HEK293 (cell line): Measurements from ENCODE around the gene SLC16A10.

ENCODE experiments used
- CTCF ChIA-PET: fragments of 350-600 bp; formaldehyde crosslinking; extraction: SDS; loops from one replicate; lab custom pipeline; 2021; ENCODE audit warnings: antibody characterized with exemption; lab: Yijun Ruan, JAX
- POLR2A ChIA-PET: fragments of 300-600 bp; formaldehyde crosslinking; extraction: SDS; loops from one replicate; lab custom pipeline; 2020; ENCODE audit warnings: antibody characterized with exemption, inconsistent platforms; lab: Yijun Ruan, JAX
- H3K27ac ChIP-seq: fragments of 200-500 bp; sonication (Bioruptor generic); 2 replicates; pipeline ENCODE4 v1.5.1; 2014; ENCODE audit warnings: low read depth, low read length, control low read depth, inconsistent platforms; ENCODE audit errors: extremely low read depth
- H3K36me3 ChIP-seq, 2 experiments: fragments of 200-500 bp in 1 of 2; sonication (Bioruptor generic) in 1 of 2; 1 replicate in 1 of 2; 2 replicates in 1 of 2; pipeline ENCODE4 v1.5.1; 2014 to 2017; ENCODE audit warnings: inconsistent platforms in 2 of 2, low read length in 2 of 2; ENCODE audit not compliant: control insufficient read depth in 2 of 2, insufficient read depth in 1 of 2
- H3K4me1 ChIP-seq: fragments of 200-500 bp; sonication (Bioruptor generic); 2 replicates; pipeline ENCODE4 v1.5.1; 2014; ENCODE audit warnings: mild to moderate bottlenecking, low read length, inconsistent platforms; ENCODE audit not compliant: control insufficient read depth, insufficient read depth
- H3K4me3 ChIP-seq: 2 replicates; pipeline ENCODE4 v1.5.1; 2011; ENCODE audit warnings: low read depth, mild to moderate bottlenecking, control low read depth, low read length, moderate library complexity
- H3K9me3 ChIP-seq: fragments of 200-500 bp; sonication (Bioruptor generic); 2 replicates; pipeline ENCODE4 v1.5.1; 2014; ENCODE audit warnings: low read depth, low read length, inconsistent platforms; ENCODE audit not compliant: control insufficient read depth, insufficient read depth
- GLI2 ChIP-seq: fragments of 450-650 bp; formaldehyde crosslinking; IDR thresholded peaks from 2 replicates; pipeline ENCODE4; 2017; ENCODE audit warnings: missing biosample characterization, missing genetic modification characterization, low read depth, borderline replicate concordance
- KLF1 ChIP-seq: fragments of 450-650 bp; formaldehyde crosslinking; IDR thresholded peaks from 2 replicates; pipeline ENCODE4 v1.5.1; 2016; ENCODE audit warnings: missing biosample characterization, missing genetic modification characterization
- KLF8 ChIP-seq: fragments of 450-650 bp; formaldehyde crosslinking; IDR thresholded peaks from 2 replicates; pipeline ENCODE4 v1.5.1; 2016; ENCODE audit warnings: missing biosample characterization, missing genetic modification characterization
- ZBTB11 ChIP-seq: fragments of 450-650 bp; formaldehyde crosslinking; conservative IDR thresholded peaks from 2 replicates; pipeline ENCODE4 v1.5.1; 2016; ENCODE audit warnings: low read depth, missing biosample characterization, missing genetic modification characterization
- ZBTB44 ChIP-seq: fragments of 450-650 bp; IDR thresholded peaks from 2 replicates; pipeline ENCODE4 v1.5.1; 2018; ENCODE audit warnings: missing biosample characterization, mild to moderate bottlenecking, missing genetic modification characterization
- ZFP3 ChIP-seq: fragments of 450-650 bp; formaldehyde crosslinking; IDR thresholded peaks from 2 replicates; pipeline ENCODE4 v1.5.1; 2016; ENCODE audit warnings: low read depth, missing biosample characterization, missing genetic modification characterization
- ZNF16 ChIP-seq: fragments of 450-650 bp; formaldehyde crosslinking; IDR thresholded peaks from 2 replicates; pipeline ENCODE4 v1.5.1; 2016; ENCODE audit warnings: low read depth, missing biosample characterization, missing genetic modification characterization
- ZNF169 ChIP-seq: fragments of 450-650 bp; formaldehyde crosslinking; IDR thresholded peaks from 2 replicates; pipeline ENCODE4 v1.5.1; 2016; ENCODE audit warnings: missing biosample characterization, missing genetic modification characterization
- ZNF184 ChIP-seq: fragments of 450-650 bp; IDR thresholded peaks from 2 replicates; pipeline ENCODE4 v1.5.1; 2018; ENCODE audit warnings: missing biosample characterization, mild to moderate bottlenecking, missing genetic modification characterization
- ZNF2 ChIP-seq: fragments of 450-650 bp; formaldehyde crosslinking; IDR thresholded peaks from 2 replicates; pipeline ENCODE4 v1.5.1; 2016; ENCODE audit warnings: missing biosample characterization, missing genetic modification characterization
- ZNF350 ChIP-seq: fragments of 450-650 bp; formaldehyde crosslinking; IDR thresholded peaks from 2 replicates; pipeline ENCODE4 v1.5.0; 2017; ENCODE audit warnings: missing biosample characterization, mild to moderate bottlenecking, missing genetic modification characterization
- ZNF366 ChIP-seq: fragments of 450-650 bp; formaldehyde crosslinking; conservative IDR thresholded peaks from 2 replicates; pipeline ENCODE4 v1.5.1; 2016; ENCODE audit warnings: missing biosample characterization, missing genetic modification characterization
- ZNF423 ChIP-seq: fragments of 450-650 bp; formaldehyde crosslinking; IDR thresholded peaks from 2 replicates; pipeline ENCODE4 v1.5.1; 2016; ENCODE audit warnings: missing biosample characterization, missing genetic modification characterization
- ZNF501 ChIP-seq: fragments of 450-650 bp; formaldehyde crosslinking; IDR thresholded peaks from 2 replicates; pipeline ENCODE4 v1.5.1; 2016; ENCODE audit warnings: missing biosample characterization, missing genetic modification characterization
- ZNF560 ChIP-seq: fragments of 450-650 bp; formaldehyde crosslinking; IDR thresholded peaks from 2 replicates; pipeline ENCODE4 v1.5.1; 2017; ENCODE audit warnings: missing biosample characterization, missing genetic modification characterization, borderline replicate concordance
- ZNF596 ChIP-seq: fragments of 450-650 bp; IDR thresholded peaks from 2 replicates; pipeline ENCODE4 v1.5.0; 2018; ENCODE audit warnings: missing biosample characterization, mild to moderate bottlenecking, missing genetic modification characterization, moderate library complexity
- ZNF654 ChIP-seq: fragments of 450-650 bp; formaldehyde crosslinking; IDR thresholded peaks from 2 replicates; pipeline ENCODE4 v1.5.1; 2016; ENCODE audit warnings: low read depth, missing biosample characterization, missing genetic modification characterization
- ZNF677 ChIP-seq: fragments of 450-650 bp; IDR thresholded peaks from 2 replicates; pipeline ENCODE4 v1.5.0; 2018; ENCODE audit warnings: missing biosample characterization, mild to moderate bottlenecking, missing genetic modification characterization, moderate library complexity
- ZNF707 ChIP-seq: fragments of 450-650 bp; formaldehyde crosslinking; IDR thresholded peaks from 2 replicates; pipeline ENCODE4 v1.5.1; 2016; ENCODE audit warnings: missing biosample characterization, missing genetic modification characterization
- TF ChIP-seq, protein P1 (sequence below): fragments of 450-650 bp; formaldehyde crosslinking; IDR thresholded peaks from 2 replicates; pipeline ENCODE4 v1.5.1; 2016; ENCODE audit warnings: missing biosample characterization, missing genetic modification characterization

Gene SLC16A10

GRCh38 chr6:111204881-111205280 lies 117.6 kb downstream of the SLC16A10 start (continued):
- TF ChIP-seq ZBTB44 (tag by site-specific recombination) (no peak), ZNF560 (tag by site-specific recombination) (no peak), ZNF169 (tag by site-specific recombination) (no peak), ZNF423 (tag by site-specific recombination) (no peak)

- Histone ChIP-seq H3K36me3 (peaks cover 0 to 6% of the 10 kb centered on the region in 2 experiments; a peak in 1 of 3 replicates), H3K4me1 (no peaks in the 10 kb centered on the region), H3K9me3 (no peaks in the 10 kb centered on the region), H3K27ac (no peak overlapping the region)
- CTCF ChIA-PET, result interaction anchor here (0.7 to 1.8 kb wide), 2 partner anchors 29 to 148 kb away, joined by 6 to 11 read pairs; no protein-coding TSS in a partner anchor
- TF ChIP-seq KLF1 (tag by site-specific recombination) (no peak), ZNF501 (tag by site-specific recombination) (no peak), ZFP3 (no peak), ZNF350 (tag by site-specific recombination) (no peak), ZNF707 (tag by site-specific recombination) (no peak), ZNF596 (no peak), ZNF654 (tag by site-specific recombination) (no peak), ZNF16 (no peak), ZNF184 (tag by site-specific recombination) (no peak), ZNF677 (no peak), ZNF2 (tag by site-specific recombination) (no peak), KLF8 (tag by site-specific recombination) (no peak), ZBTB11 (tag by site-specific recombination) (no peak), GLI2 (tag by site-specific recombination) (no peak), ZNF366 (tag by site-specific recombination) (no peak)
- TF ChIP-seq, protein P1, sequence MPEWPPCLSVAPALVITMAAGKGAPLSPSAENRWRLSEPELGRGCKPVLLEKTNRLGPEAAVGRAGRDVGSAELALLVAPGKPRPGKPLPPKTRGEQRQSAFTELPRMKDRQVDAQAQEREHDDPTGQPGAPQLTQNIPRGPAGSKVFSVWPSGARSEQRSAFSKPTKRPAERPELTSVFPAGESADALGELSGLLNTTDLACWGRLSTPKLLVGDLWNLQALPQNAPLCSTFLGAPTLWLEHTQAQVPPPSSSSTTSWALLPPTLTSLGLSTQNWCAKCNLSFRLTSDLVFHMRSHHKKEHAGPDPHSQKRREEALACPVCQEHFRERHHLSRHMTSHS, result no peak
- TF ChIP-seq, all 188 proteins: peak for 0
- no peak overlapping the region for H3K4me3 ChIP-seq
- POLR2A ChIA-PET, result interaction anchor here (1.1 kb wide), 1 partner anchor 117 kb away, joined by 7 read pairs; no protein-coding TSS in a partner anchor
Measured at GRCh38 chr6:111205502-111205901, 118.2 kb downstream of the SLC16A10 start.
